Embryonic facial prominence (tissue), 1 donor: Measurements from ENCODE around the gene EBNA1BP2.
A peak's percentile ranks its signal among the peaks of the same experiment; 100 is the strongest.
"Not testable (repeated sequence)": the region's sequence is repeated elsewhere in the genome, so short reads cannot be mapped to it uniquely, and the experiment has no call there.

Experiments used
- DNase-seq: peaks from one replicate; pipeline ENCODE4 v3.0.0-alpha.2; 2016; ENCODE audit errors: extremely low spot score

Gene EBNA1BP2, protein sequence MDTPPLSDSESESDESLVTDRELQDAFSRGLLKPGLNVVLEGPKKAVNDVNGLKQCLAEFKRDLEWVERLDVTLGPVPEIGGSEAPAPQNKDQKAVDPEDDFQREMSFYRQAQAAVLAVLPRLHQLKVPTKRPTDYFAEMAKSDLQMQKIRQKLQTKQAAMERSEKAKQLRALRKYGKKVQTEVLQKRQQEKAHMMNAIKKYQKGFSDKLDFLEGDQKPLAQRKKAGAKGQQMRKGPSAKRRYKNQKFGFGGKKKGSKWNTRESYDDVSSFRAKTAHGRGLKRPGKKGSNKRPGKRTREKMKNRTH

DNA sequence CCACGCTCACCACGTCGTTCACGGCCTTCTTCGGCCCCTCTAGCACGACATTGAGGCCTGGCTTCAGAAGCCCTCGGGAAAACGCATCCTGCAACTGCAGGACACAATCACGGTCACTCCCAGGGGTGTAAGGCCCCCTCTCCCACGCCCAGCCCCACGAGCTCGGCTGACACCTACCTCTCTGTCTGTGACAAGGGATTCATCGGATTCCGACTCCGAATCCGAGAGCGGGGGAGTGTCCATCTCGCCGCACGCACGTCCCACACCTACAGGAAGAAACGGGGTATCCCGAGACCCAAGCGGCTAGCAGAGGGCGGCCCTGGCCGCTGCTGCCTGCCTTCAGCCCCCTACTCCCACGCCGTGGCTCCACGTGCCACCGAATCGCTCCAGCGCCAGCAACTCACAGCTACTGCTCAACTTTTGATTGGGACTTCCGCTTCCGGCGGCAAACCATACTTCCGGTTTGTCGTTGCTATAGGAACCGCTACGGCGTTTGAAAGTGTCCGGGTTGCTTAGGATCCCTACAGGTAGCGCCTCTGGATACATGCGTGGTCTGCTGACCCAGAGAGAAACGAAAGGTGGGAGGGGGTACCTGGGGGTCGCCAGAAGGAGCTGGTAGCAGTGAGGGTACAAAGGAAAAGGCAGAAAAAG lies at the start of gene EBNA1BP2, which contains the start of gene CFAP57:
Gene EBNA1BP2 (minus strand): TSS at position 415 of the 651 bp plus-strand sequence. CDS start 172 bp downstream, at position 243.
Gene CFAP57 (plus strand): TSS at position 455 of the 651 bp plus-strand sequence. CDS start 424 bp downstream, outside the sequence.
- peak; percentile 80 for DNase-seq

DNA sequence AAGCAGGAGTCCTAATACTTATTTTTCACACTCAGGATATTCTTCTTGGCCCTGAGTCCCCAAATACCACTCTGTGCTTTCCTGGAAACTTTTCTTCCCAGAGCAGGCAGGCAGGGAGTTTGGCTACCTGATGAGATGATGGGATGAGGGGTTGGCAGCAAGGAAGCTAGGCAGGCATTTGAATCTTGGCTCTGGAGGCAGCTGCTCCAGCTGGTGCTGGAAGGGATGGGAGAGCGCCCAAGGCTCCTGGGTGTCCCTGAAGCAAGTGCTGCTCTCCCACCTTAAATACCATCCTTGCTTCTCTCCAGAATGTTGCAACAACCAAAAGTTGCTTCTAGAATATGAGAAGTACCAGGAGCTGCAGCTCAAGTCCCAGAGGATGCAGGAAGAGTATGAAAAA lies 49.7 kb upstream of the EBNA1BP2 start:
- DNase-seq, result no peak

- no peak for DNase-seq
Observed at GRCh38 chr1:43220905-43221778, 49.1 kb upstream of the EBNA1BP2 start.

- no peak for DNase-seq
Observed at GRCh38 chr1:43217747-43218146, 45.7 kb upstream of the EBNA1BP2 start.

- no peak for DNase-seq
Observed at GRCh38 chr1:43214501-43215444, 42.7 kb upstream of the EBNA1BP2 start.

DNA sequence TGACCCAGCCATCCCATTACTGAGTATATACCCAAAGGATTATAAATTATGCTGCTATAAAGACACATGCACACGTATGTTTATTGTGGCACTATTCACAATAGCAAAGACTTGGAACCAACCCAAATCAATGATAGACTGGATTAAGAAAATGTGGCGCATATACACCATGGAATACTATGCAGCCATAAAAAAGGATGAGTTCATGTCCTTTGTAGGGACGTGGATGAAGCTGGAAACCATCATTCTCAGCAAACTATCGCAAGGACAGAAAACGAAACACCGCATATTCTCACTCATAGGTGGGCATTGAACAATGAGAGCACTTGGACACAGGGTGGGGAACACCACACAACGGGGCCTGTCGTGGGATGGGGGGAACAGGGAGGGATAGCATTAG lies 36.2 kb upstream of the EBNA1BP2 start:
- not testable (repeated sequence) for DNase-seq

DNA sequence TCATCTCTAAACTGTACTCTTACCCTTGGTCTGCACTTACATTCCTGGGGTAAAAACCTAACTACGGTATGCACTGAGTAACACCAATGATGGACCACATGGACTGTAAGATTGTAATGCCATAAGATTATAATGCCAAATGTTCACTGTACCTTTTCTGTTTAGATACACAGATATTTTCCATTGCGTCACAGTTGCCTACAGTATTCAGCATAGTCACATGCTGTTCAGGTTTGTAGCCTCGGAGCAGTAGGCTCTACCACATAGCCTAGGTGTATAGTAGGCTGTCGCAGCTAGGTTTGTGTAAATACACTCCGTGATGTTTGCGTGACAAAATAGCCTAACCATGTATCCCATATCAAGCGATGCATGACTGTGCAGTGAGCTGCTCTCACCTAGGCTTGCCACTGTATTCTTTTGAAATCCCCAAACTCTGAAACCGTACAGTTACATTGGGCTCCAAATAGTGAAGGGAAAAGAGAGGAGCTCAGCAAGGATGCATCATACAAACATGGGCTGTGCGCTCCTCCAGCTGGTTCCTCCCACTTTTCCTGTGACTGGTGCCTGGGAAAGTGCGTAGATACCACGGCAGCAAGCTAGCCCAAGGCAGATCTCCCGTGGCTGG lies 35.3 kb upstream of the EBNA1BP2 start:
- no peak for DNase-seq

GRCh38 chr1:43206600-43207228 lies 34.6 kb upstream of the EBNA1BP2 start:
- peak; percentile 73 for DNase-seq

DNA sequence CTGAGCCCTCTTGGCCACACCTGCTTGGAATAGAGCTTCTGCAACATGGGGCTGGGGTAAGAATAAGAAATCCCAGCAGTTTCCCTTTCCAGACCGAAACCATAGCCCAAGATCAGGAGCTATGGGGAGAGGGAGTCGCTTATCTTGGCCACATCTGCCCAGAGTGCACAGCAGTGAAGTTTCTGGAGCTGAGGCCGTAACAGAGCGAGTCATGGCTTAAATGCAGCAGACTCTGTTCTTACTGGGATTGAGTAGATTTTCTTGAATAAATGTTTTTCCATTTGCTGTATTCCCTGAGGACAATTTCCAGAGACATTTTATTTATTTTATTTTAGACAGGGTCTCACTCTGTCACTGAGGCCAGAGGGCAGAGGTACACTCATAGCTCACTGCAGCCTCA lies 33.6 kb upstream of the EBNA1BP2 start:
- no peak for DNase-seq

- no peak for DNase-seq
Observed at GRCh38 chr1:43204394-43204793, 32.3 kb upstream of the EBNA1BP2 start.

- DNase-seq, result no peak
Observed at GRCh38 chr1:43203859-43204258, 31.8 kb upstream of the EBNA1BP2 start.

DNA sequence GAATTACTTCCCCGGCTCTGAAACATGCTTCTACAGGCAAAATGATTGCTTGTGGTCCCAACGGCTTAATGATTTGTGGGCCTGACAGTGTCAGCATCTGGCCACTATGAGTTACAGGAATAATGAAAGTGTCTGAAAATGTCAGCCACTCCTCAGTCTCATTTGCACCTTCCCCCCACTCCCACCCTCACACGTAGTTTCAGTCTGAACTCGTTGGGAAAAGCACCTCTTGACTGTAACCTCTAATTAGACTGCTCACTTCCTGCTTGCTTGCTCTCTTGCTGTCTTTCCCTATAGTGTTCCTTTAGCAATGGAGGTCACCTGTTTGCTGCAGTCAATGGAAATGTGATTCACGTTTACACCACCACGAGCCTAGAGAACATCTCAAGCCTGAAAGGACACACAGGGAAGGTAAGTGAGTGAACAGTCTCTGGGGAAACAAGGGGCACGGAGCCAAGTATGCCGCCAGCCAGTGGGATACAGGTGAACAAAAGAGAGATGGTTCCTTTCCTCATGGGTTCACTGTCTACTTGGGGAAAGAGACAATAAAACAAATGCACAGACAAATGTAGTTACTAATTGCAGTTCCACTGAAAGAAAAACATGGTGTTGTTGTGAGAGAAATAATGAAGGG lies 27.1 kb upstream of the EBNA1BP2 start:
- no peak for DNase-seq

DNA sequence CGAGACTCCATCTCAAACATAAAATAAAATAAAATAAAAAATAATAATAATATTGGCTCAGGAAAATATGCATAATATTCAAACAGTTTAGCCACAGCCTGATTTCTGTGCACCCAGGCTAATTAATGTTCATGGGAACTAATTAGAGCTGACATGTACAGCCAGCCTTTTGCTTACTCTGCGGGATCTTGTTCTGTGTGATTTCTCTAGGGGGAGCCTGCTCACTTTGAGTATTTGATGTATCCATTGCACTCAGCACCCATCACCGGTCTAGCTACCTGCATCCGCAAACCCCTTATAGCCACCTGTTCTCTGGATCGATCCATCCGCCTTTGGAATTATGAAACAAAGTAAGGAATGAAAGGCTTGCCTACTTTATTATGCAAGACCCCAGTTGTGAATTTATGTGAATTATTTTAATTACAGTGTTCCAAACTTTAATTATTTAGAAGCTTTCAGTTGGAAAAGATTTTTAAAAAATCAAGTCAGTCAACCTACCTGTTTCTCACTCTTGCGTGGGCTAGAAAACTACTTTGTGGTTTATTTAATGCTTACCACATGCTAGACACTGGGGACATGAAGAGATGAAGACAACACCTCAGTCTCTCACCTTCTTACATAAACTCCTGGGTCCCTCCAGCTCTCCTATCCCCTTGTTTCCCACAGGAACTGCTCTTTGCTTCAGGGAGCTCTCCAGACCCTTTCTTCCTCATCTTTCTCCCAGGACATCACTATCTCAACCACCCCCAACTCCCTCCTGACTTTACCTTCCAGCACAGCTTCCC lies 25.4 kb upstream of the EBNA1BP2 start:
- no peak for DNase-seq

DNA sequence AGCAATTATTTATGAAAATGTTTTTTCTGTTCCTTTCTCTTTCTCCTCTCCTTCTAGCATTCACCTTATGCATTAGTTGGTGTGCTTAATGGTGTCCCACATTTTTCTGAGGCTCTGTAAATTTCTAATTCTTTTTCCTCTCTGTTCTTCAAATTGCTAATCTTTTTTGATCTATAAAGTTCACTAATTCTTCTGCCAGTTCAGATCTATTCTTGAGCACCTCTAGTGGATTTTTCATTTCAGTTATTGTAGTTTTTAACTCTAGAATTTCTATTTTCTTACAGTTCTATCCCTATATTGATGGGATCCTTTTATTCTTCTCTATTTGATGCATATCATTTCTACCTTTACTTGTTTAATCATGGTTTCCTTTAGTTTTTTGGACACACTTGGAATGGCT lies 22.4 kb upstream of the EBNA1BP2 start:
- no peak for DNase-seq

DNA sequence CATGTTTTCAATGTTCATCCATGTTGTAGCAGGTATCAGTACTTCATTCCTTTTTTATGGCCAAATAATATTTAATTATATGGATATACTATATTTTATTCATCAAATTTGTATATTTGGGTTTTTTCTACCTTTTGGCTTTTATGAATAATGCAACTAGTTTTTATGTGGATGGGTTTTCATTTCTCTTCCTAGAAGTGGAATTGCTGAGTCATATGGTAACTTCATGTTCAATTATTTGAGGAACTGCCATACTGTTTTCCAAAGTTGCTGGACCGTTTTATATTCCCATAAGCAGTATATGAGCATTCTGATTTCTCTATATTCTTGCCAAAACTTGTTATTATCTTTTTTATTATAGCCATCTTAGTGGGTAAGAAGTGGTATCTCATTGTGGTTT lies 16.0 kb upstream of the EBNA1BP2 start:
- no peak for DNase-seq

- DNase-seq, result no peak
Observed at GRCh38 chr1:43184995-43185394, 12.9 kb upstream of the EBNA1BP2 start.

DNA sequence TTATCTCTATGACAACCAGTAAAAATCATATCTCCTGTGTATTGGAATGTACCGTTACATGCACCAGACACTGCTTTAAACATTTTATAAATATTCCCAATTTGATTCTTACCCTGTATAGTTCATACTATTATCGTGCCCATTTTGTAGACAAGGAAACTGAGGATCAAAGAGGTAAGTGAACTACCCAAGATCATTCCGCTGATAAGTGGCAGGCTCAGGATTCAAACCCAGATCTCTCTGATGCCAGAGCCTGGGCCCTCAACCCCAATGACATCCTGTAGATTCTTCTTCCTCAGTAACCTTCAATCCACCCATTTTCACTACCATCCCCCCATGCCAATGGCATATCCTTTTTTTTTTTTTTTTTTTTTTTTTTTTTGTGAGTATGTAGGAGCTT lies 12.3 kb upstream of the EBNA1BP2 start:
- DNase-seq, result no peak

GRCh38 chr1:43177691-43178090 lies 5.6 kb upstream of the EBNA1BP2 start:
- no peak for DNase-seq

- DNase-seq, result no peak
Observed at GRCh38 chr1:43174873-43175272, 2.8 kb upstream of the EBNA1BP2 start.
